Upper lobe of left lung (tissue), 4 donors: ENCODE data around the gene WDR93.

Source experiments
- CTCF ChIP-seq, 6 experiments: fragments of 450-650 bp in 4 of 6; fragments of 200-600 bp in 2 of 6; sonication (generic) in 2 of 6; IDR thresholded peaks; one replicate each; pipeline ENCODE4 v1.5.1; 2016 to 2019; ENCODE audit warnings: antibody characterized with exemption in 6 of 6
- EP300 ChIP-seq, 4 donors: sonication (generic); formaldehyde crosslinking; IDR thresholded peaks; one replicate each; pipeline ENCODE4 v1.5.1; 2017; ENCODE audit warnings: antibody characterized with exemption in 4 of 4, control low read depth in 2 of 4
- POLR2A ChIP-seq, 4 donors: fragments of 450-650 bp; IDR thresholded peaks; one replicate each; pipeline ENCODE4 v1.5.1; 2016 to 2017; ENCODE audit warnings: antibody characterized with exemption in 4 of 4, mild to moderate bottlenecking in 2 of 4

DNA sequence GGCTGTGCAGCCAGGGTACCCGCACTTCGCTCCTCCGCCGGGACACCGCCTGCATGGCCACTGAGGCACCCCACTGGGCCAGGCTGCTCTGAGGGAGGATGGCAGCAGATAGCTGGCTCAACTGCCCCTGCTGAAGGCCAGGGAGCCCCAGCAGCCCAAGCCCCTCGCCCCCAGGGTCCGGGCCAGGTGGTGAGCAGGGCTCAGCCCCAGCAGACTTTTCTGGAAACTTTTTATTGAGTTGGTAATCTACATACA is 23.0 kb upstream of the WDR93 start:
- TF ChIP-seq POLR2A (IDR thresholded peaks at IDR 0.05) (no peak), CTCF (IDR thresholded peaks at IDR 0.05) (no peak), EP300 (IDR thresholded peaks at IDR 0.05) (no peak)
